Hepatic stellate cell (primary cell): ENCODE data around the gene BDKRB1.

Source experiments
- DNase-seq: peaks from one replicate; pipeline ENCODE4 v3.0.0; 2011; ENCODE audit warnings: low spot score

BDKRB1 gene

GRCh38 chr14:96261772-96262655 lies 6.0 kb downstream of the BDKRB1 start:
- no peak for DNase-seq

- no peak for DNase-seq
These were observed 7.6 kb downstream of the BDKRB1 start for GRCh38 chr14:96263347-96264199.

GRCh38 chr14:96264200-96264553 lies 8.2 kb downstream of the BDKRB1 start:
- no peak for DNase-seq

GRCh38 chr14:96264853-96265252 lies 8.8 kb downstream of the BDKRB1 start:
- DNase-seq = peak; percentile 54

- DNase-seq = no peak
These were observed 9.5 kb downstream of the BDKRB1 start for GRCh38 chr14:96265383-96266095.

GRCh38 chr14:96267336-96267735 lies 11.3 kb downstream of the BDKRB1 start:
- DNase-seq = peak; percentile 74

GRCh38 chr14:96267916-96268315 lies 11.9 kb downstream of the BDKRB1 start:
- no peak for DNase-seq

GRCh38 chr14:96268431-96269358 lies 12.7 kb downstream of the BDKRB1 start:
- peak; percentile 89 for DNase-seq

- DNase-seq = no peak
These were observed 13.3 kb downstream of the BDKRB1 start for GRCh38 chr14:96269359-96269710.

- no peak for DNase-seq
These were observed 14.8 kb downstream of the BDKRB1 start for GRCh38 chr14:96270565-96271420.

GRCh38 chr14:96271421-96271762 lies 15.4 kb downstream of the BDKRB1 start:
- DNase-seq = no peak

GRCh38 chr14:96272777-96273473 lies 16.9 kb downstream of the BDKRB1 start:
- DNase-seq = no peak

GRCh38 chr14:96273629-96274028 lies 17.6 kb downstream of the BDKRB1 start:
- DNase-seq = no peak

- DNase-seq = no peak
These were observed 18.1 kb downstream of the BDKRB1 start for GRCh38 chr14:96274122-96274521.

GRCh38 chr14:96274543-96274942 lies 18.5 kb downstream of the BDKRB1 start:
- DNase-seq = no peak

- peak; percentile 71 for DNase-seq
These were observed 19.4 kb downstream of the BDKRB1 start for GRCh38 chr14:96275177-96276112.

GRCh38 chr14:96277890-96278289 lies 21.9 kb downstream of the BDKRB1 start:
- no peak for DNase-seq

- no peak for DNase-seq
These were observed 23.6 kb downstream of the BDKRB1 start for GRCh38 chr14:96279564-96279963.

GRCh38 chr14:96280104-96280503 lies 24.1 kb downstream of the BDKRB1 start:
- no peak for DNase-seq
